NCI-H146 treated with DMSO at 0.1 percent for 48 hours (cell line): ENCODE measurements around the gene MAML2.

ENCODE experiments used
- DNase-seq: peaks from one replicate; lab custom pipeline; 2025; ENCODE audit not compliant: unreplicated experiment; lab: John Stamatoyannopoulos, UW

MAML2 gene

DNA sequence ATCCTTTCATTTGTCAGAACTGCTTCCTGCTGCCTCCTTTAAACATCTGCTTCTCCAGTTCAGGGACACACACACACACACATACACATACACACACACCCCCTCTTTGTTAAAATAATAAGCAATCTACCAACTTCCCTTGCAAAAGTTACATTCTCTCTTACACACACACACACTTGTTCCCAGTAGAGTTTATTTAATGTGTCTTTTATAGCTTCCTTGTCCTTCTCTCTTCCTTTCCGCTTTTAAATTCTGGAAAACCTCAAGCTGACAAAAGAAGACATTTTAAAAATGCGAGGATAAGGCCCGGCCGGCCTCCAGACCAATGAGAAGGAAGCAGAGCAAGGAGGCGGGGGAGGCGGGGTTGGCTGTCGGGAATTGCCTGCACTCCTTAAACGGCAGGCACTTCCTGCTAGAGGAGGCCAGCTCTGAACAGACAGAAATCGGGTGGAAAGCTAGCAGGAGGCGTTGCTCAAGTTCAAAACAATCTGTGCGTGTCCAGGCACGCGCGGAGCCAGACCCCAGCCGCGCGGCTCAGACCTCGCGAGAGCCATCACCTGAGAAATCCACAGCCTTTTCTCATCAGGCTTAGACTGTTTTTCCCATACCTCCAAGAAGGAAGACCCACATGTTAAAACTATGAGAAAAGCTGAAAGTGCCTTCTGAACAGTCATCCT lies 99.9 kb downstream of the MAML2 start:
- peak; percentile 69 for DNase-seq

DNA sequence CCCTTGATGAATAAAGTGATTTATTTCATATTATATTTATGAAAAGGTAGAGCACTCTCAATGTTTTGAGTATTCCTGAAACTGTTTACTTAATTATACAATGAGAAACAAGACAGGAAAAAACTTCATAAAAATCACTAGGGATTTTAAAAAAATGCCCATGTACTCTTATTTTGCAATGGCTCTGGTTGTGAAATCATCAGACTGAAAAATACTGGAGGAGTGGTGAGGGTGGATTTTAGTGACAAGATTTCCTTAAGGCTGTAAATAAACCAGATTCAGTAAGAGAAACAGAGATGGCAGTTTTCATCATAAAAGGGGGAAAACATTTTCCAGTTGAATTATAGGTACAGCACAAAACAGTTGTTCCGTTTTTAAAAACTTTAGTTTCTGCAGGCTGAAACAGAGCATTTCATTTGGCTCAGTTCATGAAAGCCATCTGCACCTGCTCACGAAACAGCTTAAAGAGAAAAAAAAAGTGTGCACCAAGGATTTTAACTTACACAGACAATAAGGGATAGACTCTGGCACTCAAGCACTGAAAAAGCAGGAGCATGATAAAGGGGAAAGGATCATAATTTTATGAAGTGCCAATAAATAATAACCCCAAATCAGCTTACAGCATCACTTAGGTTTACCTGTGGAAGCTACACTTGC lies 100.7 kb downstream of the MAML2 start:
- DNase-seq, result no peak

GRCh38 chr11:96241331-96241841 lies 101.6 kb downstream of the MAML2 start:
- DNase-seq, result no peak

DNA sequence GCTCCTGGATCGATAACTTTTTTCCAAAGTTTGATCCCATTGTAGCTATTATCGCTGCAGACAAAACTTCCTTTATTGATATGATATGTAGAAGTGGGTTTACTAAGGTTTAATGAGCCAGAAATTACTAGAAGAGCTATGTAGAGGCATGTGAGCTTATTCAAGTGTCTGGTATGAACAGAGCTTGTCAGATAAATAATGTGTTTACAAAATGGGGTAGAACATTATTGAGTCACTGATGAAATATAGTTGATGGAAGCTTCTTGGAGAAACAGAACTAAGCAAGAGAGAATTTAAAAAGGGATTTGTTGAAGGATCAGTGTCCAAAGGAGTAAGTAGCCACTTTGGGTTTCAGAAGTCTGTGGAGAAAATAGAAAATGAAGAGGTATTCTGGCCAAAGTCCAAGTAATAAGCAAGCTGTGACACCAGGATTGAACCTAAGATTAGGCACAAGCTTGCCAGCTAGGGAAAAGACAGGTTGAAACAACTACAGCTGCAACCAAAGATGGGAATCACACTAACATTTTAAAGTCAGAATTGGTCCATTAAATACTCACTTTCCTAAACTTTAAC lies 104.3 kb downstream of the MAML2 start:
- DNase-seq, result no peak

- DNase-seq, result no peak
Observed at GRCh38 chr11:96237766-96238266, 105.2 kb downstream of the MAML2 start.

GRCh38 chr11:96235751-96236150 lies 107.2 kb downstream of the MAML2 start:
- DNase-seq, result no peak

GRCh38 chr11:96234866-96235441 lies 108.0 kb downstream of the MAML2 start:
- no peak for DNase-seq

DNA sequence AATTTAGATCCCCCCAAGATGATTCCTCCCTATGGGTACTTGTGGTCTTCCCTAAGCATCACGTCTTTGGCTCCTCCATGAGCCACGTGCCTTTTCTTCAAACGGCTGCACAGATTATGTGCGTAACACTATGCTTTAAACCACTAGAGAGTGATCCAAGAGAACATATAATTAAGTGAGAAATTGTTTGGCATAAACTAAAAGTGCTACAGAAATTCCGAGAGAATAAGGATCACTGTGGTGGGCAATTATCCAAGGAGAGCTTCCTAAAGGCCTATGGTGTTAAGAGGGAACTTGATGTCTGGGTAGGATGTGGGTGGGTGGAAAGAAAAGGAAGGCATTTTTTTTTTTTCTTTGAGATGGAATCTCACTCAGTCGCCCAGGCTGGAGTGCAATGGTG lies 110.9 kb downstream of the MAML2 start:
- DNase-seq, result no peak

DNA sequence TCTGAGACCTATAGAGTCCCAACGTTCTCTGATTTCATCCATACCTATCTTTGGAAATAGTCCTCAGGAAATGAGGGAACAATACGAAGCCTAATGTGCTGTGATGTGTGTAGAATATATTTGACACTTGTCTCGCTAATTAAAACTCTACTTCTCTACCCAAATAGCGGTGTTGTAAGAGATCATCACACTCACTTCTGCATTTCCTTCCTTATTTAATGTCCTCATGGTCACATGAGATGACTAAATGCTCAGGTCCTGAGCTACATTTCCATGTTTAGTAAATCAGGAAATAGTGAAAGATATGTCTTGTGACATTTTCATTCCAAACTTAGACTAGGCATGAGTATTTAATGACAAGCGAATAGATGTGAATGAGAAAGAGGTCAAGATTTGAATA lies 112.3 kb downstream of the MAML2 start:
- no peak for DNase-seq

GRCh38 chr11:96229354-96229977 lies 113.5 kb downstream of the MAML2 start:
- no peak for DNase-seq

DNA sequence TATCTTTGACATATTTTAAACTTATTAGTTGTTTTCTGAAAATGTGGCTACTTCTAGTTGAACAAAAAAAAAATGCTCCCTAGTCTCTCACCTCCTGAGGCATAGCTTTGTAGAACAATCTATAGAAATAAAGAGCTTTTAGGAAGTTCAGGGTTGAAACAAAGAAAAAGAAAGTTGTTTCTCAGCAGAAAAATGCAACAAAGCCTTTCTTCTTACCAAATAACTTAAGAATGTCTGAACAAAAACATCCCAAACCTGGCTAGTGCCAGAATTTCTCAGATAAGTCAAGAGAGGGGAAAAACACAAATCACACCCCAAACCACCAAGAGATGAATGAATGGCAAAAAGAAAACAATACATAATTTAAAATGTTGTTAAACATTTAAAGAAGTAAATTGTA lies 114.1 kb downstream of the MAML2 start:
- DNase-seq, result no peak

GRCh38 chr11:96228473-96228891 lies 114.5 kb downstream of the MAML2 start:
- DNase-seq, result no peak

- DNase-seq, result no peak
Observed at GRCh38 chr11:96227244-96227643, 115.8 kb downstream of the MAML2 start.

DNA sequence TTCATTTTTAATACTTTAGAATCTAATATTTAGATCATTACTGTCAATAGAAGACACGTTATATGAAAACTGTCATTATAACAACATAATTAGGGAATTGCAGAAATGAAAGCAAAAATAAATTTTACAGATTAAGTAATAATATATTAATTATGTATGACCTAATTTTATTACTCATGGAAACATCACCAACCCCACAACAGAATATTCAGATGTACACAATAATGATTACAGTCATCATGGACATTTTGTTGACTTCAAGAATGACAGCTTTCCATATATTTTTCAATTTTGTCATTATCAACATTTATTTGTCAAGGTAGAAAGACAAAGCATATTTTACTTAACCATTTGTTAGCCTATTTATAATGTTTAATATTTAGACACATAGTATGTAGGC lies 119.9 kb downstream of the MAML2 start:
- DNase-seq, result no peak

DNA sequence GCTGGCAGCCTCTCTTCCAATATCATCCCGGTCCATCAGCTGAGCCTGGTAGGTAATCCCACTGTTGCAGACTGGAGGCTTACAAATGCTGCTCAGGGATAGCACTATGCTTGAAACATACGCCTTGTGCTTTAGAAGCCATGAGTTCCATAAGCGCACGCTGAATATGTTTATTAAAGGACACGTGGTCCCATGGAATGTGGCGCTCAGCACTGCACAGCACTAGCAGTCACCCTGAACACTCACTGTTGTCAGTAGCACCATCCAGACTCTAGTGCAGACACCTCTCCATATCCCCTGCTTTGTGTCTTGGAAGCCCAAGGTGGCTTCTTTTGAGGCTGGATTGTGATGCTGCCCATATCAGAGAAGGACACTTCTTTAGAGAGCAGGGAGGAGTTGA lies 120.9 kb downstream of the MAML2 start:
- DNase-seq, result no peak

DNA sequence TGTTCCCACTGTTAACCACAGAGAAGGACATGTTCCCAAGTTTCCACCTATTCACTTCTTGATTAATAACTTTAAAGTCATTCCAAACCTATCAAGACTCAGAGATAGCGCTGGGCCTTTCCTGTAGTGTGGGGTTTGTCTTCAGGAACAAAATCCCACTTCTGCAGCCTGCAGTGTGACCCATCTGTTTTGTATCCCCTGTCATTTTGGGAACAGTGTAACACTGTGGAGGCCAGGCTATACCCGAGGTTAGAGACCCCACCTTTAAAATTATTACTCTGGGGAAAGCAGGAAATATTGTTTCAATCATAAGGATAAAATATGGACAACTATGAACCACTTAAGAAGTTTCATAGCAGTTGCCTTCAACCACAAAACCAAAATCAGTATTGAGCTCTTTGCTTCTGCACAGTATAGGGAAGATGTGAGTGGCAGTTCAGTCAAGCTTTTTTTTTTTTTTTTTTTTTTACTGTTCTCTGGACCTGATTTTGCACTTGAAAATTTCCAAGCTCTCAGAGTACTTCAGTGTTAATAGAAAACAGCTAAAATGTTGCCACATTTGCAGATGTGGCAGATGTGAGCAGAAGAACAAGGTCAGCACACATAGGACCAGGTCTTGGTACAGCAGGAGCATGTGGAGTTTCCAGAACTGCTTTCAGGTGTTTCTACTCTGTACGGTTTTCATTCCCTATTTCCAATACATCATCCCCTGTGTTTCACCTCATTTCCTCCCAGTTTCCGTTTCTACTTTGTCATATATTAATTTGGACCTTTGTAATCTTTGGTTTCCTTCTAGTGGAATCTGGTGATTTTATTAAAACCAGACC lies 121.5 kb downstream of the MAML2 start:
- no peak for DNase-seq

- DNase-seq, result no peak
Observed at GRCh38 chr11:96219981-96220623, 122.9 kb downstream of the MAML2 start.

DNA sequence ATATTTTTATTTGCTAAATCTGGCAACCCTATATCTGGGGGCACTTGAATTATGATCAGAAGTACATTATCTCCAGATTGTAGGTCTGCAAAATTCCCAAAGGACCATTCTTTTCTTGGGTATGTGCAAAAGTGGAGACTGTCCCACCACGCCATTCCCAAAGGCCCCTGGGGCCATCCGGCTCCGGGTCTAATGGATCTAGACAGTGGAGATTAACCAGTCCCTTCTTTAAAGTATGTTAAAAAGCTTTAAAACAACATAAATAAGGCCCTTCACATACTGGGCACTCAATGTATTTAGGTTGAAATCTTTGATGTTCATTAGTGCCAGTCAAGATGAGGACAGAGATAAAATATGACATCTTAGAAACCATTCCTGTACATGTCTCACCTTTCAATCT lies 124.1 kb downstream of the MAML2 start:
- DNase-seq, result no peak

DNA sequence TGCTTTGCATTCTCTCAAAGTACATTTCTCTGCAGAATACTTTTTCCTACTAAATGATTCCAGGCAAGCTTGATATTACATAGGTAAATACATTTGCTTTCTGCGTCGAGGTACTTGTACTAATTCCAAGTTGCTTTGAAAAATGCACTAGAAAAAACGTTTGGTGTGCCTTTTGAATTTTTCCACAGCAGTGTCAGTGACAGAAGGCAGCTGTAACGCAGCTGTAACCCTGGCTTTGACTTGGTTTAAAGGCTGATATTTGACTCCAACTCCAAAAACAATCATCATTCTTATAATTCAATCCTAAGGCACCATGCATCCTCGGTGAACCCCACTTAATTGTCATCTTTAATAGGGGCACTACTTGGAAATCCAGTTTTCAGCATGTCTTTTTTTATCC lies 125.0 kb downstream of the MAML2 start:
- no peak for DNase-seq

GRCh38 chr11:96217206-96217605 lies 125.8 kb downstream of the MAML2 start:
- DNase-seq, result no peak
